Mesothelial cell of epicardium (in vitro differentiated cells): Measurements from ENCODE around the gene PRSS50. TPM values are rescaled to one million over a fixed set of nuclear protein-coding genes. Genes with fewer than 3 reads are reported as not detected.
A peak's percentile ranks its signal among the peaks of the same experiment; 100 is the strongest.

Experiments
- DNase-seq, 2 experiments: peaks; one replicate each; pipeline ENCODE4 v3.0.0; 2021; ENCODE audit warnings: low spot score in 2 of 2; ENCODE audit not compliant: unreplicated experiment in 2 of 2
- H3K27ac Mint-ChIP-seq: 2 replicates; pipeline ENCODE4 v1.8.0; 2021; ENCODE audit warnings: mixed read lengths
- H3K27me3 Mint-ChIP-seq: 2 replicates; pipeline ENCODE4 v1.8.0; 2021; ENCODE audit warnings: low read depth, mixed read lengths
- H3K36me3 Mint-ChIP-seq: 2 replicates; pipeline ENCODE4 v1.8.0; 2021; ENCODE audit warnings: mixed read lengths
- H3K4me1 Mint-ChIP-seq: 2 replicates; pipeline ENCODE4 v1.8.0; 2021; ENCODE audit warnings: mixed read lengths
- H3K4me3 Mint-ChIP-seq: 2 replicates; pipeline ENCODE4 v1.8.0; 2021; ENCODE audit warnings: mild to moderate bottlenecking, moderate library complexity, mixed read lengths
- H3K9me3 Mint-ChIP-seq: 2 replicates; pipeline ENCODE4 v1.8.0; 2021; ENCODE audit warnings: mixed read lengths
- total RNA-seq: library from RNA; stranded (reverse); gene quantifications from 3 replicates; pipeline ENCODE4 v1.2.1, GENCODE V29; 2021
- TF ChIP-seq, protein P1 (sequence below): fragments of 200-600 bp; sonication (generic); IDR thresholded peaks from one replicate; pipeline ENCODE4 v1.5.0; 2021; ENCODE audit warnings: antibody characterized with exemption; ENCODE audit not compliant: unreplicated experiment

Gene PRSS50
- total RNA-seq, 1 donor from 2014 or later = 4.5 TPM

DNA sequence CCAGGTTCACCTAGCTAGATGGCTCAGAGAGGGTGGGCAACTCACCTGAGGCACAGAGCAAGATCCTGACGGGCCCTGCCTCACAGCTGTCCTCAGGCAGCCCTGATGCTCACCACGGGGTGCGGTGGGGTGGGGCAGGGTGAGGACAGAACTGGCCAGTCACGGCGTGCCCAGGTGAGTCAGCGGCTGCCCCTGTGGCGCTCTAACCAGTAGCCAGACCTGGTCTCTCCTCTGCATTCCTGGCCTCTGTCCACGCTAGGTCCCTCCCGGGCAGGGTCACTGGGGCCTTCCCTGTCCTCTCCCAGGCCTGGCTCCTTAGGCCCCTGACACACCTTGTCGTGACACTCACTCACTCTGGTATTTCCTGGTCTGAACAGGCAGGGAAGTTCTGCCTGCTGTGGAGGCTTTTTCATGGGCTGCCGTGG is 25.1 kb downstream of the PRSS50 start:
- Mint-ChIP-seq H3K4me1 (peaks cover 7% of the 10 kb centered on the region), H3K9me3 (no peaks in the 10 kb centered on the region), H3K36me3 (no peaks in the 10 kb centered on the region), H3K27ac (peak overlapping the region; percentile 10), H3K27me3 (peaks cover 17% of the 10 kb centered on the region), H3K4me3 (peak overlapping the region; percentile 57)
- no peak for DNase-seq
- TF ChIP-seq, protein P1, sequence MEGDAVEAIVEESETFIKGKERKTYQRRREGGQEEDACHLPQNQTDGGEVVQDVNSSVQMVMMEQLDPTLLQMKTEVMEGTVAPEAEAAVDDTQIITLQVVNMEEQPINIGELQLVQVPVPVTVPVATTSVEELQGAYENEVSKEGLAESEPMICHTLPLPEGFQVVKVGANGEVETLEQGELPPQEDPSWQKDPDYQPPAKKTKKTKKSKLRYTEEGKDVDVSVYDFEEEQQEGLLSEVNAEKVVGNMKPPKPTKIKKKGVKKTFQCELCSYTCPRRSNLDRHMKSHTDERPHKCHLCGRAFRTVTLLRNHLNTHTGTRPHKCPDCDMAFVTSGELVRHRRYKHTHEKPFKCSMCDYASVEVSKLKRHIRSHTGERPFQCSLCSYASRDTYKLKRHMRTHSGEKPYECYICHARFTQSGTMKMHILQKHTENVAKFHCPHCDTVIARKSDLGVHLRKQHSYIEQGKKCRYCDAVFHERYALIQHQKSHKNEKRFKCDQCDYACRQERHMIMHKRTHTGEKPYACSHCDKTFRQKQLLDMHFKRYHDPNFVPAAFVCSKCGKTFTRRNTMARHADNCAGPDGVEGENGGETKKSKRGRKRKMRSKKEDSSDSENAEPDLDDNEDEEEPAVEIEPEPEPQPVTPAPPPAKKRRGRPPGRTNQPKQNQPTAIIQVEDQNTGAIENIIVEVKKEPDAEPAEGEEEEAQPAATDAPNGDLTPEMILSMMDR = no peak

DNA sequence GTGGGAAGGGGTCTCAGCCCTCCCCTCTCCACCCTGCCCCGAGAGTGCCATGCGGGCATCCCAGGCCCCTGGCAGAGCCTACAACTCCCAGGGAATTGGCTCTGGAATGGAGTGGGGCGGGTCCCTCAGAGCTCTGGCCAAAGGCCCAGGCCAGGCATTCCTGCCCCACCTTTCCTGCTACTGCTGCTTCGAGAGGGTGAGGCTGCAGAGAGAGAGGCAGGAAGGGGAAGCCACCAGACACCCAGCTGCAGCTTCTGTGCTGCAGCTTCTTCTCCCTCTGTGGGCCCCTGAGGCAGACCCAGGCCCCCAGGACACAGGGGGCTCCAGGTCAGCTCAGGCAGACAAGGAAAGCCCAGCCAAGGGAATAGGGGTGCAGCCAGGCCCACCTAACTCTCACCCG is 26.9 kb downstream of the PRSS50 start:
- DNase-seq = no peak
- peaks cover 17% of the 10 kb centered on the region for H3K27me3 Mint-ChIP-seq
- H3K9me3 Mint-ChIP-seq = no peaks in the 10 kb centered on the region
- no peaks in the 10 kb centered on the region for H3K36me3 Mint-ChIP-seq
- no peak overlapping the region for H3K4me3 Mint-ChIP-seq
- TF ChIP-seq, protein P1 = no peak
- H3K27ac Mint-ChIP-seq = no peak overlapping the region
- peaks cover 7% of the 10 kb centered on the region for H3K4me1 Mint-ChIP-seq

DNA sequence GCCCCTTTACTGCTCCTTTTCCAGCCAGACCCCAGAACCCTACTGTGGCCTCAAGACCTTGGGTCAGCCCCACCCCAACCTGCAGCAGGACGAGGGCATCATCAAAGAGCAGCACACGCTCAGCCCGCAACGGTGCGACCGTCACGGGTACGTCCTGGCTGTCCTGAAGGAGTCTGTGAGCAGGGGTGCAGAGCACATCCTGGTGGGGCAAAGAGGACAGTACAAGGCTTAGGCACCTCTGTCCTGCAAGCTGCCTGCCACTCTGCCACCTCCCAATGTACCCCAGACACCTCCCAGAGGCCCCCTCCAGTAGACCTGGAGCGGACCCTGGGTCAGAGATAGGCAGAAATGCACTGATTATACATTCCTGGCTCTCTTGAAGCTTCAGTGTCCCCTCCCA is 32.2 kb downstream of the PRSS50 start:
- H3K27me3 Mint-ChIP-seq = no peaks in the 10 kb centered on the region
- TF ChIP-seq, protein P1 = no peak
- no peaks in the 10 kb centered on the region for H3K36me3 Mint-ChIP-seq
- H3K4me1 Mint-ChIP-seq = no peaks in the 10 kb centered on the region
- H3K4me3 Mint-ChIP-seq = no peak overlapping the region
- H3K9me3 Mint-ChIP-seq = no peaks in the 10 kb centered on the region
- DNase-seq = no peak
- no peak overlapping the region for H3K27ac Mint-ChIP-seq

DNA sequence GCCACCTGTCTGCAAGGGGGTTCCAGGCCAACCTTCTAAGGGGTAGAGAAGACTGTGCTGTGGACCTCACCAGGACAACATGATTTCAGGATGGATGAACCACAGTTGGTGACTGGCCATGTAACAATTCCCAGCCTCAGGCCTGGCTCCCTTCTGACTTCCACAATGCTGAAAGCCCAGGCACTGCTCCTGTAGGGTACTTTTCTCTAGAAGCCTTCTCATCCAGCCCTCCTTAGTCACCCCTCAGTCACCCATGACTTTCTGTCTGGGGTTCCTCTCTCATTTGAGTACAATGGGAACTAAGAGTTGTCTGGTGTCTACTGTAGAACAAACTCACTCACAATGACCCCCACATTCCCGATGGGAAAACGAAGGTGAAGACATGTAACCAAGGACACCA is 32.8 kb downstream of the PRSS50 start:
- TF ChIP-seq, protein P1 = no peak
- Mint-ChIP-seq H3K4me3 (no peak overlapping the region), H3K27ac (no peak overlapping the region), H3K4me1 (no peaks in the 10 kb centered on the region), H3K27me3 (no peaks in the 10 kb centered on the region), H3K9me3 (no peaks in the 10 kb centered on the region), H3K36me3 (no peaks in the 10 kb centered on the region)
- DNase-seq = no peak

DNA sequence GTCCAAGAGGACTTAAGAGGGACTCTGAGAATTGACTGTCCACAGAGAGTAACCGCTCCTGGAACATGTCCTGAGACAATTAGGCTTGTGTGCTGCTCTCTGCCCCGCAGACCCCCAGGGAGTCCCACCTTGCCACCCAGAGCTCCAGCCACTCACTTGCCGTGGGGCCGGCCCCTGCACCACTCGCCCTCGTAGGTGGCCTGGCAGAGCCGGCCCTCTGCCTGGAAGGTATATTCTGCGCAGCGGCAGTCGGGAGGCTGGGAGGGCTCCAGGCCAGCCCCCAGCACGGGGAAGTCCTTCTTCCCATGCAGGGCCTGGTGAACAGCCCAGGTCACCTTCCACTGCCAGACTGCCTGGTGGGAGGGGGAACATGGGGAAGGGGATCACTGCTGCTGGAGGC is 34.7 kb downstream of the PRSS50 start:
- DNase-seq = no peak
- Mint-ChIP-seq H3K9me3 (no peaks in the 10 kb centered on the region), H3K36me3 (no peaks in the 10 kb centered on the region), H3K27ac (no peak overlapping the region), H3K4me1 (no peaks in the 10 kb centered on the region), H3K27me3 (no peaks in the 10 kb centered on the region), H3K4me3 (no peak overlapping the region)
- TF ChIP-seq, protein P1 = no peak
